ENCODE measurements around the gene SLC44A1.
A peak's percentile ranks its signal among the peaks of the same experiment; 100 is the strongest.

Gene SLC44A1

DNA sequence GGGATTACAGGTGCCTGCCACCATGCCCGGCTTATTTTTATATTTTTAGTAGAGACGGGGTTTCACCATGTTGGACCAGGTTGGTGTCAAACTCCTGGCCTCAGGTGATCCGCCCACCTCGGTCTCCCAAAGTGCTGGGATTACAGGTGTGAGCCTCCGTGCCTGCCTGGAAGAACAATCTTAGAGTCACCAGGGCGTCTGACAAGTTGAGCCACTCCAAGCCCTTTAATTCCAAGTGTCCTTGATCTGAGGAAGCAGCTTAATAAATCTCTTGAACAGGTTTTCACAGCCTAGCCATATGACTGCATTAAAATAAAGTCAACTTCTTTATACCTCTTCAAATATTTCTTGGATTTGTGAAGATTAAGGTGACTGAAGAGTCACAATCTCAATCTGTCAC, 31.5 kb downstream of the SLC44A1 start:
- no peak for DNase-seq

GRCh38 chr9:105278751-105279150, 34.3 kb downstream of the SLC44A1 start:
- DNase-seq: no peak

- DNase-seq: no peak
Measured at GRCh38 chr9:105280691-105281090, 36.2 kb downstream of the SLC44A1 start.

DNA sequence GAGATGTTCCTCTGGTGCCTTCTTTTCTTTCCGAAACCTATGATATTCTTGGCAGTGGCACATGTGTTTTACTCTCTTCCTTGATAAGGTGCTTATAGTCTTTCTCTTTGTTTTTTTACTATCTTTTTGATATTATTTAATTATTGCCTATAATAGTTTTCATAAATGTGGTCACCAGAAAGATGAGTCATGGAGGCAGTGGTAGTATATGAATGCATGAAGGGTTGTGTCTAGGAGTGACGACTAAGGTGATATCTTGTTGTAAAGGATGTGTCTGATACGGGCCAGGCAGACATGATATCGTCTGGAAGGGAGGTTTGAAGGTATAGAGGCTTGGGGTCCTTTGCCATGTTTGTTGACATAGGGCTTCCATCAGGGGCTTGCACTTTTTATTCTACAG, 36.8 kb downstream of the SLC44A1 start:
- DNase-seq: no peak

GRCh38 chr9:105281926-105282325, 37.5 kb downstream of the SLC44A1 start:
- DNase-seq: no peak

DNA sequence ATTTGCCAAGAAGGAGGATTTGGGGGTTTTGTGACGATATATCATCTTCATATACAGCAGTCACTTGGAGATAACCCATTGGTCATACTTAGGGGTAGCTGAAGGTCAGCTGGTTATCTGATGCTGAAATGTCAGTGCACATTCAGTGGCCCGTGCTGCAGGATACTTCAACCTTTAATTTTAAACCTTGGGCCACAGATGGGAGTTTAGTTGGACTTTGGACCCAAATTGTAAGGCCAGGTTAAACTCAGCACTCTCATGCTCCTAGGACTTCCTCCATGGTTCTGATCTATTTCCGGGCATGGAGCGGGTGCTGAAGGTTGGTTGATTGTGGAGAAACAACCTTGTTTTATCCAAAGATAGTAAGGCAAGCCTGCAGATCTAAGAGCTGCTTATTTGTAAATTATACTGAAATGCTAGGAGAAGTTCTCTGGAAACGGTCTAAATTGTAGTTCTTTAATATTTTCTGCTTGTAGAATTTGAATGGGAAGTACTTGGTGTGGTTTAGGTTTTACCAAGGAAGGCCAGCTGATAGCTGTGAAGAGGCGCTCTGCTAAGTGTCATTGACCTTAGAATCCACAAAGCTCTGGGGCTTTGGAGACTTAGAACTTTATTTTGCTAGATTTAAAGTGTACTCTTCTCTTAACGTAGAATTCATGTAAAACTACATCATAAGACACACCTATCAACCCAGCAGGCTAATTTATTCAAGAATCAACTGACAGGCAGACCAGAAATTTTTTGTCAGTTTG, 38.6 kb downstream of the SLC44A1 start:
- no peak for DNase-seq

- no peak for DNase-seq
Measured at GRCh38 chr9:105283795-105284194, 39.3 kb downstream of the SLC44A1 start.

- no peak for DNase-seq
Measured at GRCh38 chr9:105284463-105284862, 40.0 kb downstream of the SLC44A1 start.

DNA sequence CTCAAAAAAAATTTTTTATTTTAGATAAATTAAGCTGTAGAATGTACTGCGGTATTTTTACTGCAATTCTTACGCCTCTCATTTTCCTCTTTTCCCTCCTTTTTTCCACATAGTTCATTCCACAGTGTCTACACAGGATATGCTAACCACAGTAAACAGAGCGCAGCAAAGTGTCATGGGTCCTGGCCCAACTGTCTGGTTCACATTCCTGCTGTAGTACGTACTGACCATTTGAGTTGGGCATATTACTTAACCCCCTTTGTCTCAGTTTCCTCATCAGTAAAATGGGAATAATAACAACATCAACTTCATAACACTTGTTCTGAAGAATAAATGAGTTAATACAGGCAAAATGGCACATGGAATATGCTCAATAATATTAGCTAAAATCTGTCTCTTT, 41.6 kb downstream of the SLC44A1 start:
- DNase-seq: no peak

DNA sequence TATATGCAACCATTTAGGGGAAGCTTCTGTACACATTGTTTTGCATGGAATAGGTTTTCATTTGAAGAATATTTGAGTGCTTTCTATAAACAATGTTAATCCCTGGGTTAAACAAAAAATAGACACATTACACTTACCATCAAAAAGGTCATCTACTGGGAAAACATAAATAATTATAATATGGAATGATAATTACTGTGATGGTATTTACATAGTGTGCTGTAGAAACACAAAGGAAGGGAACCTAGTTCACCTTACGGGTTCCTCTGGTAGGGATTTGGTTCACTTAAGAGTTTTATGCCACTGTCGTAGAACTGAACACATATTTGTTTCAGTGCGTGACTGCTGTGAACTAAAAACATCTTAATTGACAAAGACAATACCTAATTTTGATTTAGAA, 44.9 kb downstream of the SLC44A1 start:
- DNase-seq: no peak

- peak; percentile 17 for DNase-seq
Measured at GRCh38 chr9:105290418-105290817, 46.0 kb downstream of the SLC44A1 start.

DNA sequence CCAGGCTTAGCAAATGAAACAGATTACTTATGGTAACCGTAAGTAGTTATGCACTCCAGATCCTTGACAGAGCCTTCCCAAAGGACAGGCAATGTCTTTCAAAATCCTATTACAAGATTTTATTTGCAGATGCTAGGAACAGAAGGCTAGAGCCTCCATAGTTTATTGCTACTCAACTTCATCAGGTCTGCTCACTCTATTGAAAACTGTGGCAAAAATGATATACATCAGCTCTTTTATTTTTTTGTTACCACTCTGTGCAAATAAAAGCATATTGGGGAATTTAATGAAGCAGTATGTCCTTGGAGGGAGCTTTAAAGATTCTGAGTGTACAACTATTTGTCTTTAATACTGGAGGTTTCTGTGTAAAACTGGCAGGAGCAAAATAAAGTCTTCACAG, 46.5 kb downstream of the SLC44A1 start:
- no peak for DNase-seq

DNA sequence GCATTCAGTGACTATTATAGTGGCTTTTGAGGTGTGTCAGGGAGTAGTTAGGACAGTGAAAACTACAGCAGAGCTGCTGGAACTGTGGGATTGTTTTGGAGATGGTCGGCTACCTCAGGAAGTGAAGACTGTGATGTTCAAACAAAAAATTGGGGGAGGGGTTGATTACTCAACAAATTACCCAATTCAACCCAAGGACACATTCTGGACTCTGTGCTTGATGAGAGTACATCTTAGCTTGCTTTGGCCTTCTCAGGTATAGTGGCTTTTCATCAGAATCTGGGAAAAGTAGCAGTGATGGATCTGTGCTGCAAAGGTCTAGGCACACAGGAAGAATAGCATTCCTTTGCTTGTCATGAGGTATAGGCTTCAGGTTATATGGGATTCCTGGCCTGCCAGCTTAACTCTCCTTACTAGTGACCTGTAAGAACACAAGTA, 47.0 kb downstream of the SLC44A1 start:
- no peak for DNase-seq

GRCh38 chr9:105291938-105292337, 47.5 kb downstream of the SLC44A1 start:
- no peak for DNase-seq

GRCh38 chr9:105293408-105293807, 49.0 kb downstream of the SLC44A1 start:
- DNase-seq: no peak

- no peak for DNase-seq
Measured at GRCh38 chr9:105295201-105295550, 50.7 kb downstream of the SLC44A1 start.

GRCh38 chr9:105295986-105296385, 51.5 kb downstream of the SLC44A1 start:
- no peak for DNase-seq

DNA sequence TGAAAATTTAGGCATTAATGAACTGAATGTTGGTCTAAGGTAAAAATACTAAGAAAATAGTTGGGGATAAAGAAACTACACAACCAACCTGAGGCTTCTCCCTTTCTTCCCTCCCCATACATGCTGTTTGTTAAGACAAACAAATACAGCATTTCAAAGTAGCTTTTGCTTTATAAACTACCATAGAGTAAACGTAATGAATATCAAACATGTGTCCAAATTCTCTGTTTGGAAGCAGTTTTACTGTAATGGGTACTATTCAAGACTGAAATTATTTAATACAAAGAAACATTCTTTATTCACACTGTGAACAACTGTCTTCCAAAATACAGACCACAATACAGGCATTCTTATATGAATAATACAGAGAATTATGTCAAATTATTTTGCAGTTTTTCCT, 52.0 kb downstream of the SLC44A1 start:
- DNase-seq: no peak

- peak; percentile 80 for DNase-seq
Measured at GRCh38 chr9:105296877-105297287, 52.4 kb downstream of the SLC44A1 start.

- DNase-seq: peak; percentile 22
Measured at GRCh38 chr9:105297442-105298075, 53.1 kb downstream of the SLC44A1 start.

DNA sequence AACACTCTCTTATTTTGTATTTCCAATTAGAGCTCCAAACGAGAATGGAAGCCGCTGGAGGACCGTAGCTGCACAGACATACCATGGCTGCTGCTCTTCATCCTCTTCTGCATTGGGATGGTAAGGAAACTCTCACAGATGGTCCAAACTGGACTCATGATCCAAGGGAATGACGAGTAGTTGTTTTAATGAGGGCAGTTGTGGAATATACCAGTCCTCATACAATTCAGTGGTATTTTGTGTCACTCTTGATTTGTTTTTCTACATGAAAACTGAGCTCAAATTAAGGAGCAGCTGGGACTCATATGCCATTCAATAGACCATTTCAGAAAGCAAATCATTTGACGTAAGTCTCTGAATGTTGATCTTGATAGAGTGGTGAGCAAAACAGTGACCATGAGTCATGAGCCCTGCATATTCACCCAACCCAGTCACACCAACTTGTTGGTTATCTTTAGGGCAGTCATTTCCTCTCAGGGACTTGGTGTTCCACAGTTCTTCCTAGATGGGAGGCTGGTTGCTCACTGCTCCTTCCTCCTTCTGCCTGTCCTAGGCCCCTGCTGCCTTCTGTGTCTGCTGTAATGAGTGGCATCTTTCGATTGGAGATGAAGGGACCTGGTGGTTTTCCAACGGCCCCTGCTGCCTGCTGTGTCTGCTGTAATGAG, 54.9 kb downstream of the SLC44A1 start:
- DNase-seq: peak; percentile 91

DNA sequence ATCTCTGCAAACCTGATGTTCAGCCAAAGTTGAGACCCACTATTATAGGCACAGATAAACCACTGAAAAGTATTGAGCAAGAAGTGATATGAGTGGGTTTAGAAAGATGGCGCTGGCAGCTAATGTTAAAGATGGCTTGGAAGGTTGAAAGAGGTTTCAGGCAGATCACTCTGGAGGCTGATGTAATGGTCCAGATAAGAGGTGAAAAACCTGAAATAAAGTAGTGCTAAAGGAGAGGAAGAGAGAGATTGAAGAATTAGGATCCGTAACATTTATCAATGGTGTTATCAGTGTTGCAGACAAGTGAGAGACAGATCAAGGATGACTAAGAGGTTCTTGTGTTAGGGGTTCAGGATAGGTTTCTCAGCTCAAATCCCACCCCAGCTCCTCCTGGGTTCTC, 58.3 kb downstream of the SLC44A1 start:
- no peak for DNase-seq

DNA sequence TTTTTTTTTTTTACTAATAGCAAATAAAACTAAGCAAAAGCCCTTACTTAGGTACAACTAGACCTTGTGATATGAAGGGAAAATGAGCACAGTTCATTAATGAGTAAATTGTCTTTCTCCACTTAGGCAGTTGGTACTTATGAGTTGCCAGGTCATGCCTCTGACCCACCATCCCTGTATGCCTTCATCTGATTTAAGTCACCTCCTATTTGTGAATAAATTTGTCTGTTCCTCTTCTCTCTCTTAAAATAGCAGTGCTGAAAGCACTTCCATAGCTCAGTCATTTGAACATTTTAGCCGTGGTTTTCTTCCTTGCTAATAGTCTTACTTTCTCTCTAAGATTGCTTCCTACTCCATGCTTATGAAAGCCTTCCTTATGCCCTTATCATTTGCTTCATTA, 61.4 kb downstream of the SLC44A1 start:
- no peak for DNase-seq
